ENCODE measurements around the gene SORL1-AS1. TPM values are rescaled to one million over a fixed set of nuclear protein-coding genes. Genes with fewer than 3 reads are reported as not detected.

SORL1-AS1 gene

DNA sequence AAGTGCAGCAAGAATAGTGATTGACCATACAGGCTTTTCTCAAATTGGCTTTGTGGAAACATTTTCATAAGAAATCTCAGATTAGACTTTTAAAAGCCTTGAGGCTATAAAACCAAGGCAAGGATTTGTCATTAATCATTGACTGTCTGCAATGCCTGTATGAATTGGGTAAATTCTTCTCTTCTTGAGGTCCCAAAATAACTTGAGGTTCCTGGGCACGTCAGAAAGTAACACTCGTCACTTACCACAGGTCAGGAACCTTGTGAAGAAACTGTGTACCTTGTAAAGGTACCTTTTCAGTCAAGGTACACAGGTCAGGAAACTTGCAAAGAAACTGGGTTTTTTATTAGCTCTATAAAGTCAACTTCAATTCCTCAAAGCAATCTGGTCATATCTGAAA is 43.9 kb downstream of the SORL1-AS1 start:
- no peak for DNase-seq
- Mint-ChIP-seq H3K27me3 (ENCODE audit: low read depth) (no peaks in the 10 kb centered on the region), H3K4me3 (no peak overlapping the region), H3K4me1 (ENCODE audit: low read depth) (peaks cover 31% of the 10 kb centered on the region), H3K9me3 (no peaks in the 10 kb centered on the region), H3K36me3 (ENCODE audit: low read depth) (no peaks in the 10 kb centered on the region), H3K27ac (no peak overlapping the region)
- CTCF ChIA-PET, result interaction anchor here (0.9 kb wide), 1 partner anchor 23 kb away, joined by 4 read pairs; no protein-coding TSS in a partner anchor
- intact Hi-C loops (cut with micrococcal nuclease), result no loop called here

DNA sequence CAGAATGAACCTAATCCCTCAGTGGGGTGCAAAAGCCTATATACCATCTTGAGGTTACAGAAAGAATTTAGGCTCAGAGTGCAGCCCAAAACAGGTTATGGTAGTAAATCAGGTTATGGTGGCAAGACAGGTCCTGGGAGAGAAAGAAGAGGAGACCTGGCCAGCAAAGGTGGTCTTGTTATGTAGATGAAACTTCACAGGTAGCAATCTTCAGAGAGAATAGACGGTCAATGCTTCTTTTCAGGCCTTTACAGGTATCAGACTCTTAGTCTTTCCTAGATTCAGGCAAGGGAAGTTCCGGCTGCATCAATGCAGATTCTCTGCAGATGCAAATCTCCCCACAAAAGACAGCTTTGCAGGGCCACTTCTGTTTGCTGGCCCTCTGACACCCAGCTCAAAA is 46.5 kb downstream of the SORL1-AS1 start:
- CTCF ChIA-PET, result interaction anchor here (0.6 to 0.9 kb wide), 3 partner anchors 68 to 185 kb away, joined by 3 read pairs; no protein-coding TSS in a partner anchor
- no peaks in the 10 kb centered on the region for H3K27me3 Mint-ChIP-seq (ENCODE audit: low read depth)
- H3K4me1 Mint-ChIP-seq (ENCODE audit: low read depth), result peaks cover 18% of the 10 kb centered on the region
- intact Hi-C loops (cut with micrococcal nuclease), result no loop called here
- peaks cover 4% of the 10 kb centered on the region for H3K36me3 Mint-ChIP-seq (ENCODE audit: low read depth)
- no peak for DNase-seq
- H3K27ac Mint-ChIP-seq, result no peak overlapping the region
- H3K9me3 Mint-ChIP-seq, result peaks cover 6% of the 10 kb centered on the region
- H3K4me3 Mint-ChIP-seq, result no peak overlapping the region

DNA sequence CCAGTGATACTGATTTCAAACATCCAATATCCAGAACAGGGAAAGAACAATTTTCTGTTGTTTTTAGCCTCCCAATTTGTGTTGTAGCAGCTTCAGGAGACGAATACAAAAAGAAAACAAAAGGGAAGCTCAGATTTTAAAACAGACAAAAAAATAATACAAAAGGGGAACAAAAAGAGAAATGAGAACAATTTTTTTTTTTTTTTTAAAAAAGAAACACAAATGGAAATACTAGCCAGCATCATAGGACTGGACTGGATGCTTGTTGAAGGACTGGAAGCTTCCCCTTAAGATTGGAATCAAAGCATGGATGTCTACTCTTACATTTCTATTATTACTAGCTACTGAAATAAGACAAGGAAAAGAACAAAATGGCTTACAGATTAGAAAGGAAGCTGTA is 47.1 kb downstream of the SORL1-AS1 start:
- intact Hi-C loops (cut with micrococcal nuclease), result no loop called here
- no peak for DNase-seq
- Mint-ChIP-seq H3K9me3 (peaks cover 8% of the 10 kb centered on the region), H3K4me3 (no peak overlapping the region), H3K4me1 (ENCODE audit: low read depth) (peaks cover 12% of the 10 kb centered on the region), H3K27me3 (ENCODE audit: low read depth) (no peaks in the 10 kb centered on the region), H3K36me3 (ENCODE audit: low read depth) (peaks cover 4% of the 10 kb centered on the region), H3K27ac (no peak overlapping the region)
- CTCF ChIA-PET, result interaction anchor here (0.6 to 0.9 kb wide), 5 partner anchors 39 to 245 kb away, joined by 3 to 6 read pairs (median 3); no protein-coding TSS in a partner anchor

DNA sequence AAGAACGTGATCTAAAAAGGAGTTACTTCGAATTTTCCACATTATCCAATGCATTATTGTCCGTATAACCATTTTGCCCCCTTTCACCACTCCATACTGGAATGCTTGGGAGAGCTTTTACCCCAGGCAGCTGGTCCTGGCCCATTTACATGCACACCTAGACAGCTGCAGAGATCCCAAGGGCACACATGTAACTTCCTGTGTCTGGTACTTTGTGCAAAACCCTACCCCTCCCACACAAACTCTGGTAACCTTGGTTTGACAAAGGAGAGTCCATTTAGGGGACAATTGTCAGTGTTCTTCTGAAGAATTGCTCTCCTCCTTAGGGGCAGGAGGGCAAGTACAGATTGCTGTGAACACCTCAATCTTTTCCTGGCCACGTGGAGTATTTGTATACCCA is 58.0 kb downstream of the SORL1-AS1 start:
- peaks cover 19% of the 10 kb centered on the region for H3K4me1 Mint-ChIP-seq (ENCODE audit: low read depth)
- no peak overlapping the region for H3K27ac Mint-ChIP-seq
- no peak for DNase-seq
- CTCF ChIA-PET, result interaction anchor here (0.7 to 0.8 kb wide), 3 partner anchors 9 to 23 kb away, joined by 3 to 6 read pairs (median 3); no protein-coding TSS in a partner anchor
- H3K27me3 Mint-ChIP-seq (ENCODE audit: low read depth), result no peaks in the 10 kb centered on the region
- H3K36me3 Mint-ChIP-seq (ENCODE audit: low read depth), result no peaks in the 10 kb centered on the region
- intact Hi-C loops (cut with micrococcal nuclease), result no loop called here
- no peak overlapping the region for H3K4me3 Mint-ChIP-seq
- no peaks in the 10 kb centered on the region for H3K9me3 Mint-ChIP-seq

DNA sequence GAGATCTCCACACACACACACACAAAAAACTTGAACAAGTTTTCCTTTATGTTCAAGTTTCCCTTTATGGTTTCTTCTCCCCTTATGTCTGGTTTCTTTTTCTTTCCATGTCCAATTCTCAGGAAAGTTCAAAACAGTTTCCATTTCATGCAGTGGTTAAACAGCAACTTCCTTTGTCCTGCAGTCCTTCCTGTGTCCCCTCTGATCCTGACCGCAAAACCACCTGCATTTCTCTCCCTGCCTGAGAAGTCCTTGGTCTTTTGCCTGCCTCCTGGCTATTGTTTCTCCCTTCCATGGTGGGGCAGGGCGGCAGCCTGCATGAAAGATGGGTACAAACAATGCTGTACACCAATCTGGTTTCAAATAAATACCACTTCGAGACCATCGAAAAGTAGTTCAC is 58.9 kb downstream of the SORL1-AS1 start:
- H3K27me3 Mint-ChIP-seq (ENCODE audit: low read depth), result no peaks in the 10 kb centered on the region
- H3K4me1 Mint-ChIP-seq (ENCODE audit: low read depth), result peaks cover 19% of the 10 kb centered on the region
- no peak overlapping the region for H3K4me3 Mint-ChIP-seq
- CTCF ChIA-PET, result interaction anchor here (0.8 to 1.1 kb wide), 2 partner anchors 10 to 14 kb away, joined by 3 read pairs; no protein-coding TSS in a partner anchor
- intact Hi-C loops (cut with micrococcal nuclease), result no loop called here
- no peaks in the 10 kb centered on the region for H3K36me3 Mint-ChIP-seq (ENCODE audit: low read depth)
- no peak overlapping the region for H3K27ac Mint-ChIP-seq
- no peaks in the 10 kb centered on the region for H3K9me3 Mint-ChIP-seq
- DNase-seq, result no peak

DNA sequence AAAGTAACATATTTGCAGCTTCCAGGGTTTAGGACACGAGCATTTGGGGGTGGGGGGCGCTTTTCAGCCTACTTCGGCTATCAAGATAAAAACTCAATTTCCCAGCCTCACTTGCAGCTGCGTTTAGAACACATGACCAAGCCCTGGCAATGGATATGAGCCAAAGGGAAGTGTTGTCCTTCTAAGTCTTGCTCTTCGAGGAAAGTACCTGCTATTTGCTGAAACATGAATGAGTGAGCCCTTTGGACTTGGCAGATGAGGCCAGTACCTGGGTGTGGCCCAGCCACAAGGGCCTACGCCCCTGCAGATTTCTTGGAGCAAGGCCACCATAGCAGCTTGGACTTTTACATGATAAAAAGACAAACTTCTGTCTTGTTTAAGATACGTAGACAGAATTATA is 60.9 kb downstream of the SORL1-AS1 start:
- Mint-ChIP-seq H3K36me3 (ENCODE audit: low read depth) (no peaks in the 10 kb centered on the region), H3K4me3 (no peak overlapping the region), H3K9me3 (no peaks in the 10 kb centered on the region), H3K27ac (no peak overlapping the region), H3K4me1 (ENCODE audit: low read depth) (peaks cover 19% of the 10 kb centered on the region), H3K27me3 (ENCODE audit: low read depth) (no peaks in the 10 kb centered on the region)
- CTCF ChIA-PET, result no interaction called here
- intact Hi-C loops (cut with micrococcal nuclease), result no loop called here
- DNase-seq, result no peak

DNA sequence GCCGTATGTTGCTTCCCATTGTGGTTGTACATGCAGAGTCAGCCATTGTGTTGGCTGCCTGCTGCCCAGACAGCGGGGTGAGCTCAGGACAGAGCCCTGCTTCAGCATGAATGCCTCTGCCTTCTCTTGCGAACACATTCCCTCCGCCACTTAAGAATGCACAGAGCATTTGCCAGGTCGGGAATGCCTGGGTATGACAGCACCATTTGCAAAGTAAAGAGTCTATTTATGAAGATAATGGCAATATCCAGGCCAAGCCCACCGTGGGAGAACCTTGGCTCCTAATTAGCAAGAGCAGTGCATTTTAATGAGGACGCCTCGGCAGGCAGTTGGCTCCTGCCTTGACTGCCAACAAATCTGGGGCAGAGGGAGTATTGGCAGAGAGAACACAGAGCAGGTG is 63.1 kb downstream of the SORL1-AS1 start:
- H3K4me1 Mint-ChIP-seq (ENCODE audit: low read depth), result peaks cover 13% of the 10 kb centered on the region
- no peak overlapping the region for H3K27ac Mint-ChIP-seq
- CTCF ChIA-PET, result interaction anchor here (1.7 kb wide), 1 partner anchor 10 kb away, joined by 6 read pairs; no protein-coding TSS in a partner anchor
- H3K4me3 Mint-ChIP-seq, result no peak overlapping the region
- H3K36me3 Mint-ChIP-seq (ENCODE audit: low read depth), result no peaks in the 10 kb centered on the region
- no peak for DNase-seq
- H3K27me3 Mint-ChIP-seq (ENCODE audit: low read depth), result no peaks in the 10 kb centered on the region
- intact Hi-C loops (cut with micrococcal nuclease), result no loop called here
- no peaks in the 10 kb centered on the region for H3K9me3 Mint-ChIP-seq

Other genes starting within 250 kb of the SORL1-AS1 start
- 10 to 100 TPM; 29.6 to 31.7 TPM for gene SC5D, start 160.2 kb downstream of the SORL1-AS1 start, total RNA-seq
- 10 to 100 TPM; 66.8 to 67.2 TPM for gene SORL1, start 653 bp downstream of the SORL1-AS1 start, total RNA-seq